ENCODE data around the gene CD109.

The CD109 gene

GRCh38 chr6:73854998-73855718 is 159.2 kb downstream of the CD109 start:
- peak; percentile 24; the same call in 1 of the 2 replicates for TF ChIP-seq TAF1 (IDR thresholded peaks at IDR 0.05; ENCODE audit: borderline replicate concordance, insufficient read depth, low read length)
- TF ChIP-seq, protein P1, sequence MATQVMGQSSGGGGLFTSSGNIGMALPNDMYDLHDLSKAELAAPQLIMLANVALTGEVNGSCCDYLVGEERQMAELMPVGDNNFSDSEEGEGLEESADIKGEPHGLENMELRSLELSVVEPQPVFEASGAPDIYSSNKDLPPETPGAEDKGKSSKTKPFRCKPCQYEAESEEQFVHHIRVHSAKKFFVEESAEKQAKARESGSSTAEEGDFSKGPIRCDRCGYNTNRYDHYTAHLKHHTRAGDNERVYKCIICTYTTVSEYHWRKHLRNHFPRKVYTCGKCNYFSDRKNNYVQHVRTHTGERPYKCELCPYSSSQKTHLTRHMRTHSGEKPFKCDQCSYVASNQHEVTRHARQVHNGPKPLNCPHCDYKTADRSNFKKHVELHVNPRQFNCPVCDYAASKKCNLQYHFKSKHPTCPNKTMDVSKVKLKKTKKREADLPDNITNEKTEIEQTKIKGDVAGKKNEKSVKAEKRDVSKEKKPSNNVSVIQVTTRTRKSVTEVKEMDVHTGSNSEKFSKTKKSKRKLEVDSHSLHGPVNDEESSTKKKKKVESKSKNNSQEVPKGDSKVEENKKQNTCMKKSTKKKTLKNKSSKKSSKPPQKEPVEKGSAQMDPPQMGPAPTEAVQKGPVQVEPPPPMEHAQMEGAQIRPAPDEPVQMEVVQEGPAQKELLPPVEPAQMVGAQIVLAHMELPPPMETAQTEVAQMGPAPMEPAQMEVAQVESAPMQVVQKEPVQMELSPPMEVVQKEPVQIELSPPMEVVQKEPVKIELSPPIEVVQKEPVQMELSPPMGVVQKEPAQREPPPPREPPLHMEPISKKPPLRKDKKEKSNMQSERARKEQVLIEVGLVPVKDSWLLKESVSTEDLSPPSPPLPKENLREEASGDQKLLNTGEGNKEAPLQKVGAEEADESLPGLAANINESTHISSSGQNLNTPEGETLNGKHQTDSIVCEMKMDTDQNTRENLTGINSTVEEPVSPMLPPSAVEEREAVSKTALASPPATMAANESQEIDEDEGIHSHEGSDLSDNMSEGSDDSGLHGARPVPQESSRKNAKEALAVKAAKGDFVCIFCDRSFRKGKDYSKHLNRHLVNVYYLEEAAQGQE (IDR thresholded peaks at IDR 0.05; ENCODE audit: insufficient read depth in 1 of 2, low read depth in 2 of 2, low read length in 2 of 2), result no peak
- no peak for TF ChIP-seq SIN3A (IDR thresholded peaks at IDR 0.05; ENCODE audit: borderline replicate concordance, insufficient read depth, low read length)
- TF ChIP-seq FOXP2 (optimal IDR thresholded peaks at IDR 0.05; ENCODE audit: borderline replicate concordance, extremely low read depth, extremely low read length, insufficient read depth), result no peak
- TF ChIP-seq POLR2AphosphoS5 (IDR thresholded peaks at IDR 0.05; ENCODE audit: low read depth, low read length), result no peak

DNA sequence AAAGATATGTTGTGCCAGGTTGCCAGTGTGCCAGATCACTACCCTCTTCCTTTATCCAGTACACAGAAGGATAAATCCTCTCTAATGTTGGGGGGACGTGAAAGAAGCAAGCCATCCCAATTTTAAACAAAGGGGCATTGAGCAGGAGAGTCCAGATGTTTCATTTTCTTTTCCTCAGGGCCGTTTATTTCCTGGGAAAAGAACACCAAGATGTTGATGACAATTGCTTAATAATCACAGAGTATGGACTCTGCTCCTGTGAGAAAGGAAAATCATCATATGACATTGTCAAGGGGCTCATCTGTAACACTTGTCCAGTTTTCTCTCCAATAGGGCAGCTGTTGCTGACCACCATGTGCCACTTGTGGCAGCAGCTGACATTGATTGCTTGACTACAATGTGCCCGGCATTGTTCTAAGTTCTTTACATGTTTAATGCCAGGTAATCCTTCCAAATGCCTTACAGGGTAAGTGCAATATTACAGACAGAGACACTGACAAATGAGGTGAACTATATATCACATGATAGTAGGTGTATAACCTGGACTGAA is 161.4 kb downstream of the CD109 start:
- TF ChIP-seq SIN3A (IDR thresholded peaks at IDR 0.05; ENCODE audit: borderline replicate concordance, insufficient read depth, low read length) (no peak), FOXP2 (optimal IDR thresholded peaks at IDR 0.05; ENCODE audit: borderline replicate concordance, extremely low read depth, extremely low read length, insufficient read depth) (no peak), TAF1 (IDR thresholded peaks at IDR 0.05; ENCODE audit: borderline replicate concordance, insufficient read depth, low read length) (no peak), POLR2AphosphoS5 (IDR thresholded peaks at IDR 0.05; ENCODE audit: low read depth, low read length) (no peak)
- TF ChIP-seq, protein P1 (IDR thresholded peaks at IDR 0.05; ENCODE audit: insufficient read depth in 1 of 2, low read depth in 2 of 2, low read length in 2 of 2), result no peak

DNA sequence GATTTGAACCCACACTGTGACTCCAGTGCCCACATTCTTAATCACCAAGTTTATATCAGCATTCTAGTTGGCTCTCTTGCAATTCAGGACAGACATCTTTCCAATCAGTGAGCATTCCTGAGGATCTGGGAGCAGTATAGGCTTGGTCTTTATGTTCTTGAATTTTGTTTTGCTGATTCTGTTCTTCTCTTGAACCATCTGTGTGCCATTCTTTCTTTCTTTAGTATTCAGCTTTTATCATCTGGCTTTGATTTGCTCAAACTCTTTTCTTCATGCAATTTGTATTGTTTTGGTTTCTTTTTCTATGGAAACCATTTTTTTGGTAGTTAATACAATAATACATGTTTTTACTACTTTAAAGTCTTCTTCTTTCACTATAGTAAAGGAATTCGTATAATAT is 162.4 kb downstream of the CD109 start:
- no peak for TF ChIP-seq POLR2AphosphoS5 (IDR thresholded peaks at IDR 0.05; ENCODE audit: low read depth, low read length)
- TF ChIP-seq, protein P1 (IDR thresholded peaks at IDR 0.05; ENCODE audit: insufficient read depth in 1 of 2, low read depth in 2 of 2, low read length in 2 of 2), result no peak

GRCh38 chr6:73860303-73860702 is 164.3 kb downstream of the CD109 start:
- TF ChIP-seq TAF1 (IDR thresholded peaks at IDR 0.05; ENCODE audit: borderline replicate concordance, insufficient read depth, low read length), result no peak
- TF ChIP-seq, protein P1 (IDR thresholded peaks at IDR 0.05; ENCODE audit: insufficient read depth in 1 of 2, low read depth in 2 of 2, low read length in 2 of 2), result no peak
- no peak for TF ChIP-seq SIN3A (IDR thresholded peaks at IDR 0.05; ENCODE audit: borderline replicate concordance, insufficient read depth, low read length)
- TF ChIP-seq POLR2AphosphoS5 (IDR thresholded peaks at IDR 0.05; ENCODE audit: low read depth, low read length), result no peak
- no peak for TF ChIP-seq FOXP2 (optimal IDR thresholded peaks at IDR 0.05; ENCODE audit: borderline replicate concordance, extremely low read depth, extremely low read length, insufficient read depth)

All from PFSK-1 (cell line).